ENCODE measurements around the gene UNC13A.

The UNC13A gene

GRCh38 chr19:17659996-17660395, 28.2 kb downstream of the UNC13A start:
- DNase-seq: no peak

- no peak for DNase-seq
Observed at GRCh38 chr19:17658666-17659065, 29.5 kb downstream of the UNC13A start.

GRCh38 chr19:17658240-17658639, 29.9 kb downstream of the UNC13A start:
- no peak for DNase-seq

GRCh38 chr19:17656970-17657369, 31.2 kb downstream of the UNC13A start:
- no peak for DNase-seq

- DNase-seq: no peak
Observed at GRCh38 chr19:17655751-17656472, 32.2 kb downstream of the UNC13A start.

GRCh38 chr19:17654993-17655392, 33.2 kb downstream of the UNC13A start:
- DNase-seq: no peak

- DNase-seq: no peak
Observed at GRCh38 chr19:17652627-17653026, 35.5 kb downstream of the UNC13A start.

GRCh38 chr19:17648786-17649185, 39.4 kb downstream of the UNC13A start:
- DNase-seq: no peak

GRCh38 chr19:17648097-17648660, 40.0 kb downstream of the UNC13A start:
- DNase-seq: no peak

- DNase-seq: no peak
Observed at GRCh38 chr19:17647071-17648020, 40.8 kb downstream of the UNC13A start.

- no peak for DNase-seq
Observed at GRCh38 chr19:17646441-17646840, 41.7 kb downstream of the UNC13A start.

GRCh38 chr19:17645339-17645963, 42.7 kb downstream of the UNC13A start:
- DNase-seq: no peak

GRCh38 chr19:17642656-17643055, 45.5 kb downstream of the UNC13A start:
- no peak for DNase-seq

- DNase-seq: no peak
Observed at GRCh38 chr19:17641846-17642245, 46.3 kb downstream of the UNC13A start.

GRCh38 chr19:17641181-17641580, 47.0 kb downstream of the UNC13A start:
- no peak for DNase-seq

GRCh38 chr19:17633700-17634099, 54.5 kb downstream of the UNC13A start:
- DNase-seq: no peak

- DNase-seq: no peak
Observed at GRCh38 chr19:17632577-17632976, 55.6 kb downstream of the UNC13A start.

- no peak for DNase-seq
Observed at GRCh38 chr19:17629760-17630159, 58.4 kb downstream of the UNC13A start.

- no peak for DNase-seq
Observed at GRCh38 chr19:17627921-17628320, 60.2 kb downstream of the UNC13A start.

GRCh38 chr19:17627161-17627560, 61.0 kb downstream of the UNC13A start:
- DNase-seq: no peak

GRCh38 chr19:17626456-17627015, 61.6 kb downstream of the UNC13A start:
- no peak for DNase-seq

- DNase-seq: no peak
Observed at GRCh38 chr19:17625980-17626379, 62.2 kb downstream of the UNC13A start.

GRCh38 chr19:17625043-17625442, 63.1 kb downstream of the UNC13A start:
- no peak for DNase-seq
